Measurements from ENCODE around the gene AGBL3. TPM values are rescaled to one million over a fixed set of nuclear protein-coding genes. Genes with fewer than 3 reads are reported as not detected.
"Not testable (repeated sequence)": the region's sequence is repeated elsewhere in the genome, so short reads cannot be mapped to it uniquely, and the experiment has no call there.

AGBL3 gene
- total RNA-seq, 1 experiment from 2014 or later, result 2.1 TPM

DNA sequence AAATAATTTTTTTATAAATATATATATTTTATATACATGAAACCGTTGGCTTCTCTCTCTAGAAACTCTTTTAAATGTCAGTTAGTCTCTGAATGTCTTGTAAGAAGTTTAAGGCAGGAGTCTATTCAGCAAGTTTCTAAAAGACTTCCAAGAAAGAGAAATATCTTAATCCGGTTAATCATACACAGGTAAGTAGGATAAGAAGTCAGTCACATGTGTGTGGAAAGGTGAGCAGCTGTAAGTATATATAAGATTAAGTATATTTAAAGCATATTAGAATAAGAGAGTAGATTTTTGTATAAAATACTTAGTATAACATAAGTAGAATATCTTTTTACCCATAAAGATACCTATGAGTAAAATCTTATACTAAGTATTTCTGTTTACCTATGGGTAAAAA is 48.9 kb downstream of the AGBL3 start:
- no peak for DNase-seq (ENCODE audit: low spot score)
- no peaks in the 10 kb centered on the region for H3K9me3 Mint-ChIP-seq
- H3K27ac Mint-ChIP-seq, result no peak overlapping the region
- no peak for TF ChIP-seq ZNF423 (CRISPR knock-in tag; IDR thresholded peaks at IDR 0.05)
- TF ChIP-seq, protein P1, sequence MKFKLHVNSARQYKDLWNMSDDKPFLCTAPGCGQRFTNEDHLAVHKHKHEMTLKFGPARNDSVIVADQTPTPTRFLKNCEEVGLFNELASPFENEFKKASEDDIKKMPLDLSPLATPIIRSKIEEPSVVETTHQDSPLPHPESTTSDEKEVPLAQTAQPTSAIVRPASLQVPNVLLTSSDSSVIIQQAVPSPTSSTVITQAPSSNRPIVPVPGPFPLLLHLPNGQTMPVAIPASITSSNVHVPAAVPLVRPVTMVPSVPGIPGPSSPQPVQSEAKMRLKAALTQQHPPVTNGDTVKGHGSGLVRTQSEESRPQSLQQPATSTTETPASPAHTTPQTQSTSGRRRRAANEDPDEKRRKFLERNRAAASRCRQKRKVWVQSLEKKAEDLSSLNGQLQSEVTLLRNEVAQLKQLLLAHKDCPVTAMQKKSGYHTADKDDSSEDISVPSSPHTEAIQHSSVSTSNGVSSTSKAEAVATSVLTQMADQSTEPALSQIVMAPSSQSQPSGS (CRISPR knock-in tag; IDR thresholded peaks at IDR 0.05; ENCODE audit: borderline replicate concordance, low read depth), result no peak
- TF ChIP-seq, protein P2, sequence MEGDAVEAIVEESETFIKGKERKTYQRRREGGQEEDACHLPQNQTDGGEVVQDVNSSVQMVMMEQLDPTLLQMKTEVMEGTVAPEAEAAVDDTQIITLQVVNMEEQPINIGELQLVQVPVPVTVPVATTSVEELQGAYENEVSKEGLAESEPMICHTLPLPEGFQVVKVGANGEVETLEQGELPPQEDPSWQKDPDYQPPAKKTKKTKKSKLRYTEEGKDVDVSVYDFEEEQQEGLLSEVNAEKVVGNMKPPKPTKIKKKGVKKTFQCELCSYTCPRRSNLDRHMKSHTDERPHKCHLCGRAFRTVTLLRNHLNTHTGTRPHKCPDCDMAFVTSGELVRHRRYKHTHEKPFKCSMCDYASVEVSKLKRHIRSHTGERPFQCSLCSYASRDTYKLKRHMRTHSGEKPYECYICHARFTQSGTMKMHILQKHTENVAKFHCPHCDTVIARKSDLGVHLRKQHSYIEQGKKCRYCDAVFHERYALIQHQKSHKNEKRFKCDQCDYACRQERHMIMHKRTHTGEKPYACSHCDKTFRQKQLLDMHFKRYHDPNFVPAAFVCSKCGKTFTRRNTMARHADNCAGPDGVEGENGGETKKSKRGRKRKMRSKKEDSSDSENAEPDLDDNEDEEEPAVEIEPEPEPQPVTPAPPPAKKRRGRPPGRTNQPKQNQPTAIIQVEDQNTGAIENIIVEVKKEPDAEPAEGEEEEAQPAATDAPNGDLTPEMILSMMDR (IDR thresholded peaks at IDR 0.05), result no peak
- TF ChIP-seq, protein P3, sequence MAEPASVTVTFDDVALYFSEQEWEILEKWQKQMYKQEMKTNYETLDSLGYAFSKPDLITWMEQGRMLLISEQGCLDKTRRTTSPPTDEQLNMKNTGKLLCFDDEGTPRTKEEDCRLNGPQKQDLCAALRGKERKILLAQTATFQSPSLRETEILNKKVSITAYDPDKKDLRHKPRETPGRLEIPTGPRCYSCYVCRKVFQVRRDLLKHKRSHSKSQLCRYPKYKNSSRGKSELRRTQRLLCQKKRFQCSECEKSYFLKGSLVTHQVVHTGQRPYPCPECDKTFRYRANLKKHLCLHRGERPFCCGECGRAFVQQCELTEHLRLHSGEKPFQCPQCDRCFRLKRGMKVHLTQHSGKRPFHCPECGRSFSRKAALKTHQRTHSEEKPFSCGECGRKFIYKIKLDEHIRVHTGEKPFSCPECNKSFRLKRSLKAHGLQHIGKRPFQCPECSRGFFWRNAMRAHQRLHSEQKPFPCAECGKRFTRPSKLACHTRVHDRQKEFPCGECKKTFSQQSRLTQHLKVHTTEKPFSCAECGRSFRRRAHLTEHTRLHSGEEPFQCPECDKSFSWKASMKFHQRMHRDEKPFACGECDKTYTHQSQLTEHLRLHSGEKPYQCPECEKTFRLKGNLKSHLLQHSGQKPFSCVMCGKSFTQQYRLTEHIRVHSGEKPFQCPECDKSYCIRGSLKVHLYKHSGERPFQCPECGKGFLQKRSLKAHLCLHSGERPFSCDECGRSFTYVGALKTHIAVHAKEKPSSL (CRISPR knock-in tag; conservative IDR thresholded peaks at IDR 0.05), result no peak
- TF ChIP-seq, protein P4, sequence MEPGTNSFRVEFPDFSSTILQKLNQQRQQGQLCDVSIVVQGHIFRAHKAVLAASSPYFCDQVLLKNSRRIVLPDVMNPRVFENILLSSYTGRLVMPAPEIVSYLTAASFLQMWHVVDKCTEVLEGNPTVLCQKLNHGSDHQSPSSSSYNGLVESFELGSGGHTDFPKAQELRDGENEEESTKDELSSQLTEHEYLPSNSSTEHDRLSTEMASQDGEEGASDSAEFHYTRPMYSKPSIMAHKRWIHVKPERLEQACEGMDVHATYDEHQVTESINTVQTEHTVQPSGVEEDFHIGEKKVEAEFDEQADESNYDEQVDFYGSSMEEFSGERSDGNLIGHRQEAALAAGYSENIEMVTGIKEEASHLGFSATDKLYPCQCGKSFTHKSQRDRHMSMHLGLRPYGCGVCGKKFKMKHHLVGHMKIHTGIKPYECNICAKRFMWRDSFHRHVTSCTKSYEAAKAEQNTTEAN (CRISPR knock-in tag; IDR thresholded peaks at IDR 0.05), result no peak
- no peak for TF ChIP-seq NFE2L1 (CRISPR knock-in tag; IDR thresholded peaks at IDR 0.05)
- no peak for TF ChIP-seq ZNF219 (CRISPR knock-in tag; IDR thresholded peaks at IDR 0.05; ENCODE audit: borderline replicate concordance)
- no peak for TF ChIP-seq NR1H2 (CRISPR knock-in tag; IDR thresholded peaks at IDR 0.05)
- no peak for TF ChIP-seq NFYB (CRISPR knock-in tag; conservative IDR thresholded peaks at IDR 0.05; ENCODE audit: low read depth)
- TF ChIP-seq, protein P5, sequence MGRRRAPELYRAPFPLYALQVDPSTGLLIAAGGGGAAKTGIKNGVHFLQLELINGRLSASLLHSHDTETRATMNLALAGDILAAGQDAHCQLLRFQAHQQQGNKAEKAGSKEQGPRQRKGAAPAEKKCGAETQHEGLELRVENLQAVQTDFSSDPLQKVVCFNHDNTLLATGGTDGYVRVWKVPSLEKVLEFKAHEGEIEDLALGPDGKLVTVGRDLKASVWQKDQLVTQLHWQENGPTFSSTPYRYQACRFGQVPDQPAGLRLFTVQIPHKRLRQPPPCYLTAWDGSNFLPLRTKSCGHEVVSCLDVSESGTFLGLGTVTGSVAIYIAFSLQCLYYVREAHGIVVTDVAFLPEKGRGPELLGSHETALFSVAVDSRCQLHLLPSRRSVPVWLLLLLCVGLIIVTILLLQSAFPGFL (CRISPR knock-in tag; IDR thresholded peaks at IDR 0.05; ENCODE audit: borderline replicate concordance), result no peak
- TF ChIP-seq, protein P6, sequence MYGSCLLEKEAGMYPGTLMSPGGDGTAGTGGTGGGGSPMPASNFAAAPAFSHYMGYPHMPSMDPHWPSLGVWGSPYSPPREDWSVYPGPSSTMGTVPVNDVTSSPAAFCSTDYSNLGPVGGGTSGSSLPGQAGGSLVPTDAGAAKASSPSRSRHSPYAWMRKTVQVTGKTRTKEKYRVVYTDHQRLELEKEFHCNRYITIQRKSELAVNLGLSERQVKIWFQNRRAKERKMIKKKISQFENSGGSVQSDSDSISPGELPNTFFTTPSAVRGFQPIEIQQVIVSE (CRISPR knock-in tag; IDR thresholded peaks at IDR 0.05; ENCODE audit: borderline replicate concordance), result no peak
- no peak for ATAC-seq
- POLR2A ChIA-PET, result no interaction called here
- H3K4me1 Mint-ChIP-seq, result peaks cover 3% of the 10 kb centered on the region
- no peak overlapping the region for H3K4me3 Mint-ChIP-seq
- CTCF ChIA-PET, result no interaction called here
- H3K36me3 Mint-ChIP-seq, result no peaks in the 10 kb centered on the region
- H3K27me3 Mint-ChIP-seq (ENCODE audit: low read depth), result no peaks in the 10 kb centered on the region

DNA sequence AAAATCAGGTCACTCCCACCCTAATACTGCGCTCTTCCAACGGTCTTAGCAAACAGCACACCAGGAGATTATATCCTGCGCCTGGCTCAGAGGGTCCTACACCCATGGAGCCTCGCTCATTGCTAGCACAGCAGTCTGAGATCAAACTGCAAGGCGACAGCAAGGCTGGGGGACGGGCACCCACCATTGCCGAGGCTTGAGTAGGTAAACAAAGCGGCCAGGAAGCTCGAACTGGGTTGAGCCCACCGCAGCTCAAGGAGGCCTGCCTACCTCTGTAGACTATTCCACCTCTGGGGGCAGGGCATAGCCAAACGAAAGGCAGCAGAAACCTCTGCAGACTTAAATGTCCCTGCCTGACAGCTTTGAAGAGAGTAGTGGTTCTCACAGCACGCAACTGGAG is 80.7 kb downstream of the AGBL3 start:
- POLR2A ChIA-PET; H3K4me3 Mint-ChIP-seq; ATAC-seq; H3K27me3 Mint-ChIP-seq (ENCODE audit: low read depth); H3K27ac Mint-ChIP-seq; DNase-seq (ENCODE audit: low spot score); H3K4me1 Mint-ChIP-seq; CTCF ChIA-PET: not testable (repeated sequence)
- Mint-ChIP-seq H3K36me3 (peaks cover 45% of the 10 kb centered on the region), H3K9me3 (peaks cover 64% of the 10 kb centered on the region)

DNA sequence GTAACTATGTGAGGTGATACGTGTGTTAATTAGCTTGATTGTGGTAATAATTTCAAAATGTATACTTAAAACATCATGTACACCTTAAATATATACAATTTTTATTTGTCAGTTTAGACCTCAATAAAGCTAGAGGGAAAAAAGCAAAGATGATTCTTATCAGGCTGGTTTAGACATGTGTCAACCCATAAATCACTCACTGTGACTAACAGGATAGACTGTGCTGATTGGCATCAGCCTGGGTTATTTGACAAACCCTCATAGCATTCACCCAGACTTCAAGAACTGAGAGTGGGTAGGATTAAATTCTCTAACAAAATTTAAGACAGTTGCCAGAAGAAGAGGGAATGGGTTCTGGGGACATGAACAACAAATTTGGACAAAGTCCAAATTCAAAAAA is 87.8 kb downstream of the AGBL3 start:
- ChIA-PET POLR2A (no interaction called here), CTCF (no interaction called here)
- TF ChIP-seq ZNF317 (CRISPR knock-in tag; IDR thresholded peaks at IDR 0.05; ENCODE audit: borderline replicate concordance, low read depth), result no peak
- TF ChIP-seq ZNF396 (CRISPR knock-in tag; IDR thresholded peaks at IDR 0.05; ENCODE audit: borderline replicate concordance), result no peak
- TF ChIP-seq ZNF219 (CRISPR knock-in tag; IDR thresholded peaks at IDR 0.05; ENCODE audit: borderline replicate concordance), result no peak
- no peak for TF ChIP-seq FOXK1 (CRISPR knock-in tag; IDR thresholded peaks at IDR 0.05)
- TF ChIP-seq JUN (CRISPR knock-in tag; IDR thresholded peaks at IDR 0.05), result no peak
- TF ChIP-seq, protein P7, sequence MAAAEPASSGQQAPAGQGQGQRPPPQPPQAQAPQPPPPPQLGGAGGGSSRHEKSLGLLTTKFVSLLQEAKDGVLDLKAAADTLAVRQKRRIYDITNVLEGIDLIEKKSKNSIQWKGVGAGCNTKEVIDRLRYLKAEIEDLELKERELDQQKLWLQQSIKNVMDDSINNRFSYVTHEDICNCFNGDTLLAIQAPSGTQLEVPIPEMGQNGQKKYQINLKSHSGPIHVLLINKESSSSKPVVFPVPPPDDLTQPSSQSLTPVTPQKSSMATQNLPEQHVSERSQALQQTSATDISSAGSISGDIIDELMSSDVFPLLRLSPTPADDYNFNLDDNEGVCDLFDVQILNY (CRISPR knock-in tag; IDR thresholded peaks at IDR 0.05), result no peak
- TF ChIP-seq, protein P2 (IDR thresholded peaks at IDR 0.05), result no peak
- no peak for TF ChIP-seq FOXP1 (CRISPR knock-in tag; IDR thresholded peaks at IDR 0.05; ENCODE audit: borderline replicate concordance)
- TF ChIP-seq RELA (CRISPR knock-in tag; IDR thresholded peaks at IDR 0.05; ENCODE audit: borderline replicate concordance), result no peak
- Mint-ChIP-seq H3K36me3 (peaks cover 26% of the 10 kb centered on the region), H3K27me3 (ENCODE audit: low read depth) (no peaks in the 10 kb centered on the region), H3K4me3 (no peak overlapping the region), H3K27ac (no peak overlapping the region), H3K9me3 (peaks cover 26% of the 10 kb centered on the region), H3K4me1 (peaks cover 38% of the 10 kb centered on the region)
- no peak for ATAC-seq
- no peak for DNase-seq (ENCODE audit: low spot score)

Measured in WTC11 (cell line).